ENCODE results near the gene TRAF6.

Gene TRAF6

GRCh38 chr11:36454551-36454940 lies 55.5 kb downstream of the TRAF6 start:
- no peak overlapping the region for H3K4me3 ChIP-seq (ENCODE audit: low read depth, low read length)
- H3K9me3 ChIP-seq (ENCODE audit: severe bottlenecking) = no peaks in the 10 kb centered on the region
- H3K27me3 ChIP-seq (ENCODE audit: insufficient read depth, low read depth, severe bottlenecking) = no peaks in the 10 kb centered on the region
- no peak for TF ChIP-seq CTCF (IDR thresholded peaks at IDR 0.05; ENCODE audit: low read depth, low read length)
- no peaks in the 10 kb centered on the region for H3K36me3 ChIP-seq
- no peak overlapping the region for H3K27ac ChIP-seq
- DNase-seq = no peak

GRCh38 chr11:36453678-36454077 lies 56.4 kb downstream of the TRAF6 start:
- no peak overlapping the region for H3K4me3 ChIP-seq (ENCODE audit: low read depth, low read length)
- H3K27ac ChIP-seq = no peak overlapping the region
- no peak for DNase-seq

GRCh38 chr11:36452961-36453360 lies 57.1 kb downstream of the TRAF6 start:
- Histone ChIP-seq H3K27ac (no peak overlapping the region), H3K4me3 (ENCODE audit: low read depth, low read length) (no peak overlapping the region), H3K36me3 (no peaks in the 10 kb centered on the region), H3K9me3 (ENCODE audit: severe bottlenecking) (no peaks in the 10 kb centered on the region), H3K27me3 (ENCODE audit: insufficient read depth, low read depth, severe bottlenecking) (no peaks in the 10 kb centered on the region)
- TF ChIP-seq CTCF (IDR thresholded peaks at IDR 0.05; ENCODE audit: low read depth, low read length) = no peak
- DNase-seq = no peak

More at GRCh38 chr11:36453678-36454077, 56.4 kb downstream of the TRAF6 start:
- Histone ChIP-seq H3K27me3 (ENCODE audit: insufficient read depth, low read depth, severe bottlenecking) (no peaks in the 10 kb centered on the region), H3K36me3 (no peaks in the 10 kb centered on the region), H3K9me3 (ENCODE audit: severe bottlenecking) (no peaks in the 10 kb centered on the region)
- TF ChIP-seq CTCF (IDR thresholded peaks at IDR 0.05; ENCODE audit: low read depth, low read length) = no peak

- no peaks in the 10 kb centered on the region for H3K36me3 ChIP-seq
- DNase-seq = no peak
- no peaks in the 10 kb centered on the region for H3K9me3 ChIP-seq (ENCODE audit: severe bottlenecking)
- TF ChIP-seq CTCF (IDR thresholded peaks at IDR 0.05; ENCODE audit: low read depth, low read length) = no peak
- H3K27ac ChIP-seq = no peak overlapping the region
- H3K4me3 ChIP-seq (ENCODE audit: low read depth, low read length) = no peak overlapping the region
- no peaks in the 10 kb centered on the region for H3K27me3 ChIP-seq (ENCODE audit: insufficient read depth, low read depth, severe bottlenecking)
Observed at GRCh38 chr11:36452236-36452940, 57.7 kb downstream of the TRAF6 start.

GRCh38 chr11:36451681-36452080 lies 58.4 kb downstream of the TRAF6 start:
- Histone ChIP-seq H3K27me3 (ENCODE audit: insufficient read depth, low read depth, severe bottlenecking) (no peaks in the 10 kb centered on the region), H3K9me3 (ENCODE audit: severe bottlenecking) (no peaks in the 10 kb centered on the region), H3K4me3 (ENCODE audit: low read depth, low read length) (no peak overlapping the region), H3K27ac (no peak overlapping the region), H3K36me3 (no peaks in the 10 kb centered on the region)
- DNase-seq = no peak
- no peak for TF ChIP-seq CTCF (IDR thresholded peaks at IDR 0.05; ENCODE audit: low read depth, low read length)

GRCh38 chr11:36451045-36451444 lies 59.0 kb downstream of the TRAF6 start:
- DNase-seq = no peak
- Histone ChIP-seq H3K4me3 (ENCODE audit: low read depth, low read length) (no peak overlapping the region), H3K9me3 (ENCODE audit: severe bottlenecking) (no peaks in the 10 kb centered on the region), H3K36me3 (no peaks in the 10 kb centered on the region), H3K27me3 (ENCODE audit: insufficient read depth, low read depth, severe bottlenecking) (no peaks in the 10 kb centered on the region), H3K27ac (no peak overlapping the region)
- TF ChIP-seq CTCF (IDR thresholded peaks at IDR 0.05; ENCODE audit: low read depth, low read length) = no peak

Data from WERI-Rb-1 (cell line).